ENCODE results near the gene SEPTIN2.

- TF ChIP-seq CTCF (IDR thresholded peaks at IDR 0.05) (no peak), POLR2A (IDR thresholded peaks at IDR 0.05) (no peak), POLR2AphosphoS5 (IDR thresholded peaks at IDR 0.05) (no peak)
These were observed 19.1 kb downstream of the SEPTIN2 start for GRCh38 chr2:241334813-241335212.

Measured in breast epithelium (tissue), 3 donors.